GOT3 (cell line): ENCODE measurements around the gene PAPOLB.

Experiments used
- DNase-seq: peaks from one replicate; lab custom pipeline; 2025; ENCODE audit warnings: mixed read lengths; lab: John Stamatoyannopoulos, UW

Gene PAPOLB

DNA sequence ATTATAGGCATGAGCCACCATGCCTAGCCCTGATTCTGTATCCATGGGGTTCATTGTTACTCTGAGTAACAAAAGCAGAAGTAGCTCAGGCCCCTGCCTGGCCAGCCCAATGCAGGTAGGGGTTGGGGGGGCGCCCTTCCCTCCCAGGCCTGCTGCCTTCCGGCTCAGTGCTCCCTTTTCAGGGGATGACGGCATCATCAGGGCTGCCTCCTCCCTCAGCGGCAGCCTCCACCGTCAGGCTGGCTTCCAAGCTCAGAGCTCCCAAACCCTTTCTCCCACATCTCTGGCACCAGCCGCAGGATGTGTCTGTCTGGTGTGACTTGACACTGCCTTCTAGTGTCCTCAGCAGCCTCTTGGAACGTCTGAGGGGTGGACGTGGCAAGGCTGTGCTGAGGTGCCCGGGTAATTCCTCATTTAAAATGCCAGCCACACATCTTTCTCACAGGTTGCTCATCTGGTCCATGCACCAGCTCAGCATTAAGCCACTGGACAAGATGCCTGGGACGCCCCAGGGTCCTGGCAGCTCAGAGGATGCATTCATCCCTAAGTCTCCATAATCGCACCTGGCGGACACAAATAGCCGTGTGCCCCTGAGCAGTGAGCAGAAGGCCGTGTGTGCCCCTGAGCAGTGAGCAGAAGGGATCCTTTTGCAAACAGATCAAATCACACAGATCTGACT, 38.2 kb downstream of the PAPOLB start:
- no peak for DNase-seq

DNA sequence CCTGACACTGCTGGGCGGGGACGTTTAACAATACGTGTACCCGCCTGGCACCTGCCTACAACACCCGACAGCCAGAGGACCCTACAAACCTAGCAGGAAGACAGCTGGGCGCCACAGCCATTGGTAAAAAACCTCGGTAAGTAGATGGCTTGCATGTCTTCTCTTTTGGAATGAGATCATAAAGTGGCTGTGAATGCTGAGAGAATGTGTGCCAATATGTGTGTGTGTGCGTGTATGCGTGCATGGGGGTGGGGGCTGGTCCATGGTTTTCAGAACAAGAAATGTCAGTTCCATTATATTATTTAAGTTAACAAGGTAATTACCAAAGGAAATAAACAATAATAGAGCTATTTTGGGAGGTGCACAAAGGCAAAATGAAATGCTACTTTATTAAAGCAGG, 39.2 kb downstream of the PAPOLB start:
- no peak for DNase-seq

DNA sequence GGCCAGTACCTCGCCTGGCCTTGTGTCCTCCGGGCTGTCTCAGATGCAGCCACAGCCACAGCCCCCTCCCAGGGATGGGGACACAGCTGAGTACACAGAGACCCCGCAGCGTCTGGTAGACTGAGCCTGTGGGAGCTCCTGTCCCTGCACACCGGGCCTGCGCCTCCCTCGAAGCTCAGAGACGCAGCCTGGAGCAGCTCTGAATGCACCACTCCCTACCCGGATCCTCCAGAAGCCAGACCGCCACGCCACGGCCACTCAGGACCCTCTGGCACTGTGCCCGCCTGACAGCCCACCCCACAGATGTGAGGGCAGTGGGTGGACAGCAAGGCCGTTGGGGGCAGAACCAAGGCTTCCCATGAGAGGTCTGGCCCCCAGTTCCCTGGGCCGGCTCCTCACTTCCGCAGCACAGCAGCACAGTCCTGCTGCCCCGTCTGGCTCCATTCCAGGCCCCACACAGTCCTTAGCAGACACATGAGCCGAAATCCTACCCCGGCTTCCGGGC, 40.8 kb downstream of the PAPOLB start:
- no peak for DNase-seq

DNA sequence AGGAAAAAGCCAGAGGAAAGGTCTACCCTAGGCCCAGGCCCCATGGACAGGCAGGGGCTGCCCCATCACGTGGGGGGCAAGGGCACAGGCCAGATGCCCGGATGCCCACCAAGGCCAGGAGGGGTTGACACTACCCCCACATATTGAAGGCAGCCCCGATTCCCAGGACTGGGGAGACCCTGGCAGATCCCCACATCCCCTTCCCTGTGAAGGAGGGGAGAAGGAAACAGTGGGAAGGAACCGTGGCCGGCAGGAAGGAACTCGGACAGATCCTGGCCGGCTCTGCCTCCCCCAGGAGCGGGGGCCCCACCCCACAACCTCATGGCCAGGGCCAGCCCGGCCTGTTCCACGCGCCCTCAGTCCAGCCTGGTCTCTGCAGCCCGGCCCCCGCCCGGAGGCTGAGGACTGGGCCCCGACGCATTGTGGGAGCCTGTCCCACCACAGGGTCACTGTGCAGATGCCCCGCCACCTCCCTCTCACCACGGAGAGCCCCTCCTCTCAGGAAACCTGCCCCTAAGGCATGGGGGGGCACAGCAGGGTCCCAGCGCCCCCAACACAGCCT, 41.3 kb downstream of the PAPOLB start:
- no peak for DNase-seq

DNA sequence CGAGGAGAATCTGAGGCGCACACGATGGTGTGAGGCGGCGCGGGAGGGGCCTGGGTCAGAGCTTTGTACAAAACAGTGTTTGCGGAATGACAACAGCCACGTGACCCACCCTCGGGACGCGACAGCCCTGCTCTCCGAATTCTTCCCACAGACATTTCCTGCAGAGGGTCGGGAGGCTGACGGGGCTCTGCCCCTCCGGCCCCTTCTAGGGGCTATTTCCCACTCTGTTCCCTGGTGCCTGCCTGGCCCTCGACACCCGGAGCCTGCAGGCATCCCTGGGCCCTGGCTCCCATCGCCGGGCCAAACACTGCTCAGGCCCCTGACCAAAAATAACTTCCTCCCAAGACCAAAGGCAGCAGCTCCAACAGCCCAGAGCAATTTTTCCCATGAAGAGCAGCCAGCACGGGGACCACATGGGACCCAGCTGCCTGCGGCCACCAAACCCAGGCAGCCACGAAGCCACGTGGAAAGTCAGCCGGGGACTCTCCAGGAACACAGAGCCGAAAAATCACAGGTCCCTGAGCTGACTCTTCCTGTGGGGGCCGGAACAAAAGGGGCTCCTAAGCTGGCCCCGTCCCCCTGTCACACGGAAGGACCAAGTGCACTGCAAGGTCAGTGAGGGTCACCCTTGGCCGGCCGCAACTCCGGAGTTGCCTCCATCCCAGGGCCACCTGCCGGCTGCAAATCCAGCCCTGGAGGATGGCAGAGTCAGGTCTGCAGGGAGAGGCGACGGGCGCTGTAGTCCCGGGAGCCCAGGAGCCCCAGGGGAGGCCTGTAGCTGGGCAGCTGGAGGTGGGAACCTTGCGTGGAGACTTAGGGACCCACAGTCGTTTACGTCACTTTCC, 42.0 kb downstream of the PAPOLB start:
- DNase-seq: no peak

DNA sequence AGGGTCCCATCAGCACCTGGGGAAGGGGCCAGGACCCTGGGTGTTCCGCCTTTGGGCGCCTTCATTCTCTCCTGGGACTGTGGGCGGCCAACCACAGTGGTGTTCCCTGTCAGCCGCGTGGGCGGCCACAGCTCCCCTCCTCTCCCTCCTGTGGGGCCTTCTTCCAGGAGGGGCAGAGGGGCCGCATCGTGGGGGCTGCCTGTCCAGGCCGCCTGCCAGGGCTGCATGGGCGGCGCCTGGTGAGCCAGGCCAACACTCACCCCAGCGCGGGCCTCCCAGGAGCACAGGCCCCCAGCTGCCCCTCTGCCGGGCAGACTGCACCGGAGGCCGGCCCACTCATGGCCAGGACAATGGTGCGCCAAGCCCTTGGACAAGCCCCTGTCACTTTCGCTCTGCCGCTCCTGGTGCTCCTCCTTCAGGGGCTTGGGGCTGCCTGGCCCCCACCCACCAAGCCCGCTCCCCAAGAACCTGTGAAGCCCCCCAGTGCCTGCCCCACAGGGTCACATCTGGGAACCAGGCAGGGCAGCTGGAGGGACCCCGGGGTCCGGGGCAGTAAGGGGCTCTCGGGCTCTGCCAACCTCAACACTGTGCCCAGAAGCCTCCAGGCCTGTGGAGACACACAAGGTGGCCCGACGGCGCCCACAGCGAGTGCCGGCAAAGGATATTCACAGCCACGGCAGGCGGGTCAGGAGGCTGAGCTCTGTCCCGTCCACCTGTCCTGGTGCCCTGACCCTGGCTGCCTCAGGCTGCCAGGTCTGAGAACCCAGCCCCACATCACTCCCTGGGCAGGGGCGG, 43.6 kb downstream of the PAPOLB start:
- no peak for DNase-seq

DNA sequence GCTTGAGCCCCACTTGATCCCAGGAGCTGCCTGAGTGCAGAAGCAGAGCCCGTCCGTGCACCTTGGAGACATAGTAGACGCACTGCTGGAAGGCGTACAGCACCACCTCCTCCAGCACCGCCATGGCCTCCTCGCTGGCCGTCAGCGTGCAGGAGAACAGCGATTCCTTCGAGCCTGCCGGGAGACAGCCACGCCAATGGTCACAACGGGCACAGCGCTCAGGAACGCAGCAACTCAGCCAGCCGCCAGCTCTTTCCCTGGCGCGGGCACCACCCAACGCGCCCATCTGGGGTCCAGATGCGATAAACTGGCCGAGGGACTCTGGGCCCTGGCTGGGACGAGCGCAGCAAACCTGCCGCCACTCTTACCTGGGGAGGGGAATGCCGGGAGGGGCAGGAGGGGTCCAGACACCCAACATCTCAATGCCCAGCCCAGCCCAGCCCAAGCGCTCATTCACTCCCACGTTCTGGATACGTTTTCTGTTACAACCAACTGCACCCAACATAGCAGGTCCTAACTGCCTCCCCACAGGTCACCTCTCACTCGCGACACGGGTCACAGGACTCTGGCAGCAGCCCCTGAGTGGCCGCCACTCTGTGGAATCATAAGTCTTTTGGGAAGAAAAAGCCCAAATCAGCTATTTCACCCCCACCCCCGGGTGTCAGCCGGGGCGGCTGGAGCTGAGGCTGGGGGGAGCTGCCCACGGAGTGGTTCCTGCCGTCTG, 44.5 kb downstream of the PAPOLB start:
- no peak for DNase-seq

DNA sequence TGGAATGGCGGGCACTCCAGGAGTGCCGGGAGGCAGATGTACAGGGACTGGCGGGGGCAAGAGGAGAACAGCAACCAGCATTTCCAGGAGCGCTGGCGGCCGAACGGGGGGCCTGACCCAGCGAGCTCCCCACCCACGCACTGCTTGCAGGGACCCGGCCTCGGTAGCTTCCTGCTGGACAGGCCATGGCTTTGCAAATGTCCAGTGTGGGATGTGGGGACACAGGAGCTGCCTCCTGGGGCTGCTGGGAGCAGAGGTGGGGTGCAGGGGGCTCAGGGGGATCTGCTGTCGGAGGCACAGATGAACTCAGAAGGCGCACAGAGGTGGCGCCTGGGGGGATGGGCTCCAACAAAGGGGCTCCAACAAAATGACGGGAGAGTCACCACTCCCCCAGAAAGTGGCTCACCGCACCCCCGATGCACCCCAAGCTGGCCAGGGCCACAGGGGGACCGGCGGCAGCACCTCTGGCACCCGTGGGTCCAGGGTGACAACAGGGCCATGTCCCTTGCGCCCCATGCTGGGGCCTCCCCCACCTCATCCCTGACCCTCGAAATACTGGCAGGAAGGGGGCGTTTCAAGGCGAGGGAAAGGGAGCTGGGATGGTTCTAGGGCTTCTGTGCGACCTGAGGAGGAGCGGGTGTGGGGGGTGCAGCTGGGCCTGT, 45.3 kb downstream of the PAPOLB start:
- no peak for DNase-seq

DNA sequence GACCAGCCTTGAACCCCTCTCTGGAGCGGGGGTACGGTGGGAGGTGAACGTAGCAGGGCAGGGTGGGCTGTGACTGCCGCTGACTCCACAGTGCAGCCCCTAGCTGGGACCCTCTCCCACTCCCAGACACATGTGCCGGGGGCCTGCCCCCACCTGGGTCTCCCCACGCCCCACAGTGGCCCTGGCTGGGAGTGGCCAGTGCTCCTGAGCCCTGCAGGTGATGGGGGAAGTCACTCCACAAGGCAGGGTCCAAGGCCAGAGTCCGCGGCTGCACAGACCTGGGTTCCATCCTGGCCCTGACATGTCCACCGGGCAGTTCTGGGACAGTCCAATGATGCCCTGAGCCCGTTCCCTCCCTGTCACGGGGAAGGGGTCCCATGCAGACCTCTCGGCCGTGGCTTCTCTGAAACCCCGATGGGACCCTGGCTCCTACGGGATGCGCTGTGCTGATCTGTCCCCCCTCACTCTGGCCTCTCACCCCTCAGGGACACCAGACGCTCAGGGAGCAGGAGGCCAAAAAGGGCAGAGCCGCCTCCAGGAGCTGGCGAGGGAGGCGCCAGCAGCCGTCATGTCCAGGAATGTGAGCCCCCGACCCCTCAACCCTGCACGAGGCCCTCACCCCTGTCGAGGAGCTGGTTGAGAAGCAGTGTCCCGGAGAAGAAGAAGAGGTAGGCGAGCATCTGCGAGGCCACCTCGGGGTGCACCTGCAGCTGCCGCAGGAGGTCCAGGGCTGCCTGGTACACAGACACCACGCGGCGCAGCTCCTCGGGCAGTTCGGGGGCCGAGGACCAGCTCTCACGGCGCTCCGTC, 46.0 kb downstream of the PAPOLB start:
- no peak for DNase-seq

DNA sequence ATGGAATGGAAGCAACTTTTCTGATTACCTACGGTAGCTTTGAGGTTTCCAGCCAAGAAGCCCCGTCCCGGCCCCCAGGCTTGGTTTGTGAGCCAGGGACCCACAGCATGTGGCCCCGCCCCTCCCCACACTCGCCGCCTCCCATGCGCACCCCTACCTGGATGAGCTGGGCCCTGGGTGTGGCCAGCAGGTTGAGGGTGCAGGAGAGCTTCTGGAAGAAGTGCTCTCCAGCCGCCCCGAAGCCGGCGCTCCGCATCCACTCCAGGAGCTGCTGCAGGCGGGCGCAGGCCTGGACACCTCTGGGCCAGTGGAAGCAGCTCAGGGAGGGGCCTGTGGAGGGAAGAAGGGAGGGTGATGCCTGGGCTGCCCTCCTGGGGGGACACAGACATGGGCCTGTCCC, 46.7 kb downstream of the PAPOLB start:
- DNase-seq: no peak

DNA sequence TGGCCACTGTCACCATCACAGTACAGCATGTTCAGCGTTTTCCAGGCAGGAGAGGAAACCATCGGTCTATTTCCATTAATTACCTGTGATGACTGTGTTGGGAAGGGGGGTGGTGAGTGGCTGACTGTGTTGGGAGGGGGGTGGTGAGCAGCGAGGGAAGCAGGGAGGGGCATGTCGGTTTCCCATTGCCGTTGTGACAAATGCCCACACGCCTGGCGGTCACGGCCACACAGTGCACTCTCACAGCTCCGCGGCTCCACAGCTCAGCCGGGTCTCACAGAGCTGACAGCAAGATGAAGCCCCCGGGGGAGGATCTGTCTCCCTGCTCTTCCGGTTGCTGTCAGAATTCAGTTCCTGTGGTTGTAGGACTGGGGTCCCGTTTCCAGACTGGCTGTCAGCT, 47.4 kb downstream of the PAPOLB start:
- no peak for DNase-seq

DNA sequence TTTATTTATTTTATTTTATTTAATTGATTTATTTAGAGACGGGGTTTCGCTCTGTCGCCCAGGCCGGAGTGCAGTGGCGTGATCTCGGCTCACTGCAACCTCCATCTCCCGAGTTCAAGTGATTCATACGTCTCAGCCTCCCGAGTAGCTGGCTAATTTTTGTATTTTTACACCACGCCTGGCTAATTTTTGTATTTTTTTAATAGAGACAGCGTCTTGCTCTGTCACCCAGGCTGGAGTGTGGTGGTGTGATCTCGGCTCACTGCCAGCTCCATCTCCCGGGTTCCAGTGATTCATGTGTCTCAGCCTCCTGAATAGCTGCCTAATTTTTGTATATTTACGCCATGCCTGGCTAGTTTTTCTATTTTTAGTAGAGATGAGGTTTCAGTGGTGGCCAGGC, 52.2 kb downstream of the PAPOLB start:
- no peak for DNase-seq

DNA sequence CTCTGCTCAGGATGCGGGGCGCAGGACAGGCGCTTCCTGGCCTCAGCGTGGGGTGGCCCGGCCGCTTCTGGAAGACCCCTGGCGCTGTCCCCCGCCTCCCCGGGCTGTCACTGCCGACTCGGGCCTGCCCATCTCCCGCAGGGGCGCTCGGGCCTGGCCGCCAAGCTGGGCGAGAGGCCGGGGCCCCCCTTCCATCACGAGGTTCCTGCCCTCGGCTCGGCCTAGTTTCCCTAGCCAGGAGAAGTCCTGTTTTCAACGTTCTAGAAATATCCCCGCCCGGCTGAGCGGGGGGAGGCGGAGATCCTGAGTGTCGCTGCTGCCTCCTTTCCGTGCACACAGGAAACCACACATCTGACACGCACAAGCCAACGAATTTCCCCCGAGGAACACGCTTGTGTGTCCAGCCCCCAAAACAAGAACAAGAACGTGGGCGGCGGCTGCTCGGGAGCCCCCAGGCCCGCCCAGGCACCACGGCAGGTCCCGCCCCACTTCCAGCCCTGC, 52.7 kb downstream of the PAPOLB start:
- DNase-seq: no peak

DNA sequence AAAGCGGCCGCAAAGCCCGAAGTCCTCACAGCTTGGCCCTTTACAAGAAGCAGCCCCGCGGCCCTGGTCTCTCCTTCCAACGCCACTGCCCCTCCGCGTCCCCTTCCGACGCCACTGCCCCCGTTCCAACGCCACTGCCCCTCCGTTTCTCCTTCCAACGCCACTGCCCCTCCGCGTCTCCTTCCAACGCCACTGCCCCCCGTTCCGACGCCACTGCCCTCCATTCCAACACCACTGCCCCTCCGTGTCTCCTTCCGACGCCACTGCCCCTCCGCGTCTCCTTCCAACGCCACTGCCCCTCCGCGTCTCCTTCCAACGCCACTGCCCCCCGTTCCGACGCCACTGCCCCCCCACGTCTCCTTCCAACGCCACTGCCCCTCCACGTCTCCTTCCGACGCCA, 53.3 kb downstream of the PAPOLB start:
- DNase-seq: no peak

DNA sequence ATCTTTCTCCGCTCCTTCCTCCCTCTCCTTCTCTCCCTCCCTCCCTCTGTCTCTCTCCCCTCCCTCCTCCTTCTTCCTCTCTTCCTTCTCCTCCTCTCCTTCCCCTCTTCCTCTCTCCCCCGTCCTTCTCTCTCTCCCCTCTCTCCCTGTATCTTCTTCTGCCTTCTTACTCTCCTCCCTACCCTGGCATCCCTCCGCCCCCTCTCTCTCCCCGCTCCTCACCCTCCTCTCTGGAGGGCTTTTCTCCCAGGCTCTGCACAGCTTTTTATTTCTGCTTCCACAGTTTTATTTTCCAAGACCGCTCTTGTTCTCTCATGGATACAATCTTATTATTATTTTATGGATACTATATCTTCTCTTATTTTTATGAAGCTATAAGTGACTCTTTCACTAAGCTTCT, 53.8 kb downstream of the PAPOLB start:
- no peak for DNase-seq
